ENCODE data around the gene PXN.
A peak's percentile ranks its signal among the peaks of the same experiment; 100 is the strongest.

Gene PXN

DNA sequence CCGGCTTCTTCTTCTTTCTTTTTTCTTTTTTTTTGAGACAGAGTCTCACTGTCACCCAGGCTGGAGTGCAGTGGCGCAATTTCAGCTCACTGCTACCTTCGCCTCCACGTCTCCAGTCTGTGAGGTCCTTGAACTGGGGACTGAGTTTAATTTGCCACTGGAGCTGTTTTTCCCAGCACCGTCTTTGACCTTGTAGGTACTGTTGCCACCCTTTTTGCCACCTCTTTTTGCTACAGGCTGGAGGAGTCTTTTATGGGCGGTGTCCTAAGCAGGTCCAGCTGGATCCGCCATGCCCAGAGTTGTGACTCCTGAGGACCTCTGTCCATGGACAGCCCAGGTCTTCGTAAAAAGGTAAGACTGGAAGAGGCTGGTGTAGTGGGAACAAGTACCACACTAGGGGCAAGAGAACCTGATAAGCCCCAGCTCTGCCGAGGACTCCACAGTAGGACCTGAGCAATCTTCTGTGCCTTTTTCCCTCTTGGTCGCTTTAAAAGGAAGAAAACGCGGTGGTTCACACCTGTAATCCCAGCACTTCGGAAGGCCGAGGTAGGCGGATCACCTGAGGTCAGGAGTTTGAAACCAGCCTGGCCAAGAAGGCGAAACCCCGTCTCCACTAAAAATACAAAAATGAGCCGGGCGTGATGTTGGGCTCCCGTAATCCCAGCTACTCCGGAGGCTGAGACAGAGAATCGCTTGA lies 25.2 kb upstream of the PXN start:
- DNase-seq = peak in 1 of 2 donors; percentile 69
- Histone ChIP-seq H3K36me3 (no peaks in the 10 kb centered on the region), H3K27me3 (no peaks in the 10 kb centered on the region), H3K4me1 (peaks cover 0 to 25% (median 6%) of the 10 kb centered on the region in 4 donors), H3K9me3 (no peaks in the 10 kb centered on the region), H3K27ac (peak overlapping the region; percentile 98), H3K4me3 (peak overlapping the region; percentile 73 to 86)
- intact Hi-C loops (cut with DNase I; ENCODE audit: low total_unique reads) = no loop called here
- TF ChIP-seq, protein P1, sequence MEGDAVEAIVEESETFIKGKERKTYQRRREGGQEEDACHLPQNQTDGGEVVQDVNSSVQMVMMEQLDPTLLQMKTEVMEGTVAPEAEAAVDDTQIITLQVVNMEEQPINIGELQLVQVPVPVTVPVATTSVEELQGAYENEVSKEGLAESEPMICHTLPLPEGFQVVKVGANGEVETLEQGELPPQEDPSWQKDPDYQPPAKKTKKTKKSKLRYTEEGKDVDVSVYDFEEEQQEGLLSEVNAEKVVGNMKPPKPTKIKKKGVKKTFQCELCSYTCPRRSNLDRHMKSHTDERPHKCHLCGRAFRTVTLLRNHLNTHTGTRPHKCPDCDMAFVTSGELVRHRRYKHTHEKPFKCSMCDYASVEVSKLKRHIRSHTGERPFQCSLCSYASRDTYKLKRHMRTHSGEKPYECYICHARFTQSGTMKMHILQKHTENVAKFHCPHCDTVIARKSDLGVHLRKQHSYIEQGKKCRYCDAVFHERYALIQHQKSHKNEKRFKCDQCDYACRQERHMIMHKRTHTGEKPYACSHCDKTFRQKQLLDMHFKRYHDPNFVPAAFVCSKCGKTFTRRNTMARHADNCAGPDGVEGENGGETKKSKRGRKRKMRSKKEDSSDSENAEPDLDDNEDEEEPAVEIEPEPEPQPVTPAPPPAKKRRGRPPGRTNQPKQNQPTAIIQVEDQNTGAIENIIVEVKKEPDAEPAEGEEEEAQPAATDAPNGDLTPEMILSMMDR (IDR thresholded peaks at IDR 0.05) = no peak

DNA sequence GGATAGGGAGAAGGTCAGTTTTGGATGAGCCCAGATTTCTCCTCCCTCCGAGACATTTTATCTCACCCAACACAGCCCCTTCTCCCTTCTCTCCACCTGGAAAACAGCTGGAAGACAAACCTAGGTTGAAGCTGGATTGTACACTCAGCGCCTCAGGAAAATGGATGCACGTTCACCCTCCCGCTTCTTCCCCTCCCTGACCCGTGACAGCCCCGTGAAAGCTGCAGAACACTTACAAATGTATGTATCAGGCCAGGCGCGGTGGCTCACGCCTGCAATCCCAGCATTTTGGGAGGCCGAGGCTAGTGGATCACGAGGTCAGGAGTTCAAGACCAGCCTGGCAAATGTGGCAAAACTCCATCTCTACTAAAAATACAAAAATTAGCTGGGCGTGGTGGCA lies 22.0 kb upstream of the PXN start:
- Histone ChIP-seq H3K27ac (no peak overlapping the region), H3K27me3 (no peaks in the 10 kb centered on the region), H3K4me1 (peaks cover 0 to 20% (median 4%) of the 10 kb centered on the region in 4 donors), H3K9me3 (no peaks in the 10 kb centered on the region), H3K36me3 (no peaks in the 10 kb centered on the region), H3K4me3 (no peak overlapping the region)
- DNase-seq = no peak
- TF ChIP-seq, protein P1 (IDR thresholded peaks at IDR 0.05) = no peak
- intact Hi-C loops (cut with DNase I; ENCODE audit: low total_unique reads) = no loop called here

DNA sequence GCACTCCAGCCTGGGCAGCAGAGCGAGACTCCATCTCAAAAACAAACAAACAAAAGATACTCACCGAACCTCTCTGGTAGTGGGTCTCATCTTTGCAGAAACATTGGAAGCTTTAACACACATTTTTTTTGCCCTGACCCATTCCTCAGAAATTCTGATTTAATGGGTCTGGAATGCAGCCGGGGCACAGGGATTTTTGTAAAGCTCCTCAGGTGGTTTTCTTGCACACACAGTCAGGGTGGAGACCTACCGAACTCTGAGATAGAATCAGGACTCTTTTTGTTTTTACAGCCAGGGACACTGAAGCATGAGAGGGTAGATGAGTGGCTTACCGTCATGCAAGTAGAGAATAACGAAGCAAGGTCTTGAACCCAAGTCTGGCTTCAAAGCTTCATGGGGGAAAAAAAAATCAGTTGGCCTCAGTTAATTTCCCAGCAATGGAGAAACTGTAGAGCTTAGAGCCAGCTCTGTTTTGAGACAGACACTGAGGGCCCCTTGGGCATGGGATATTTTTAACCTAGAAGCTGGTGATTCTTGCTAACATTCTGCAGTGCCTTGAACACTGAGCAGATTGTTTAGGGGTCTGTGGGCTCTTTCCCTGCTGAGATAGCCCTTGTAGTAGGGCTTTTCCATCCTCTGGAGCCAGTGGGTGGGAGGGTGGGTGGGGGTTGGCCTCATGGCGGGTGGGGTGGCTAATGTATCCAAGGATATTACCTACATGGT lies 21.4 kb upstream of the PXN start:
- H3K4me1 ChIP-seq = peaks cover 0 to 20% (median 4%) of the 10 kb centered on the region in 4 donors
- no peak for DNase-seq
- H3K27me3 ChIP-seq = no peaks in the 10 kb centered on the region
- no peak overlapping the region for H3K27ac ChIP-seq
- no peaks in the 10 kb centered on the region for H3K36me3 ChIP-seq
- intact Hi-C loops (cut with DNase I; ENCODE audit: low total_unique reads) = no loop called here
- no peaks in the 10 kb centered on the region for H3K9me3 ChIP-seq
- no peak overlapping the region for H3K4me3 ChIP-seq
- TF ChIP-seq, protein P1 (IDR thresholded peaks at IDR 0.05) = no peak

DNA sequence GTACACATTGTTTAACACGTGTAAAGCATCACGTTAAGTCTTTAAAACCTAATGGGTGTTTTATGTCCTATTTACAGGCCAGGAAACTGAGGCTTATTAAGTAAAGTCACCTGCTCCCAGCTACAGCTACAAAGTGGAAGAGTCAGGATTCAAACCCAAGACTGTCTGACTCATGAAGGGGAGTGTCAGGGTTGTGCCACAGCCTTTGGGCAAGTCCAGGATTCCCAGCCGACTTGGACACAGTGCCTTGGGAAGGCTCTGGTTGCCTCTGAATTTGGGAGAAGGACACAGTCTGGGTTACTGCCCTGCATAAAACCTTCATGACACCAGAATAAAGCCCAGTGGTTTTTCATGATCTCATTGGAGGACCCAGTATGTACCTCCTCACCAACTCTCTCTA lies 18.9 kb upstream of the PXN start:
- TF ChIP-seq, protein P1 (IDR thresholded peaks at IDR 0.05) = no peak
- no peak for DNase-seq
- Histone ChIP-seq H3K4me1 (peaks cover 0 to 8% (median 0%) of the 10 kb centered on the region in 4 donors), H3K27me3 (no peaks in the 10 kb centered on the region), H3K4me3 (no peak overlapping the region), H3K27ac (no peak overlapping the region), H3K36me3 (no peaks in the 10 kb centered on the region), H3K9me3 (no peaks in the 10 kb centered on the region)
- intact Hi-C loops (cut with DNase I; ENCODE audit: low total_unique reads) = no loop called here

DNA sequence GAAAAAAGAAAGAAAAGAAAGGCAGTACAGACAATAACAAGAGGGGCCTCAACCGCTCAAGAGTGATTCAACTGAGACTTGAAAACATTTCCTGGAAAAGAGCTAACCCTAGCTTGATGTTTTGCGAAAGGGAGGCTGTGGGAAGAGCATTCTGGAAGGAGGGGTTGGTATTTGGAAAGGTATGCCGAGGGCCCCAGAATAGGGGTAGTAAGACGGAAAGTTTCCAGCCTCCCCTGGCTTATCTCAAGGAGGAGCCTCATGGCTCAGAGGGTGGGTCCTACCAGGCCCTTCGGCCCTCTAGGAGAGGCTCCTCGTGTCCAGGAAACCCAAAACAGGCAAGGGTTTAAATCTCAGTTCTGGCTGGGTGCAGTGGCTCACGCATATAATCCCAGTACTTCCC lies 17.8 kb upstream of the PXN start:
- no peak overlapping the region for H3K4me3 ChIP-seq
- TF ChIP-seq, protein P1 (IDR thresholded peaks at IDR 0.05) = no peak
- no peak overlapping the region for H3K27ac ChIP-seq
- intact Hi-C loops (cut with DNase I; ENCODE audit: low total_unique reads) = no loop called here
- H3K4me1 ChIP-seq = peaks cover 0 to 8% (median 0%) of the 10 kb centered on the region in 4 donors
- H3K36me3 ChIP-seq = no peaks in the 10 kb centered on the region
- no peak for DNase-seq
- H3K27me3 ChIP-seq = no peaks in the 10 kb centered on the region
- no peaks in the 10 kb centered on the region for H3K9me3 ChIP-seq

All from tibial artery (tissue), 4 donors.